Smooth muscle cell of the umbilical artery (primary cell): ENCODE measurements around the gene TMEM94. TPM values are rescaled to one million over a fixed set of nuclear protein-coding genes. Genes with fewer than 3 reads are reported as not detected.

Source experiments
- total RNA-seq: library from RNA; depleted of rRNA; stranded (reverse); fragments of >200 nt; gene quantifications from 2 replicates; pipeline ENCODE4 v1.2.3, GENCODE V29; 2014

Gene TMEM94
- 39.2 and 69.2 TPM in 2 replicates for total RNA-seq

GRCh38 chr17:75456417-75457046 lies at the start of gene TMEM94:
TMEM94 (plus strand) TSS chr17:75456635; CDS start chr17:75471906, 15,271 bp downstream.

GRCh38 chr17:75515496-75516254 lies 59.2 kb downstream of the TMEM94 start, which contains the start of gene CASKIN2:
CASKIN2 (minus strand) TSS chr17:75515537; CDS start chr17:75513804, 1,733 bp downstream.

GRCh38 chr17:75516255-75516618 lies 59.8 kb downstream of the TMEM94 start, which contains the start of gene TSEN54:
TSEN54 (plus strand) TSS chr17:75516528; CDS start chr17:75516561, 33 bp downstream.

GRCh38 chr17:75524970-75525805 lies 68.8 kb downstream of the TMEM94 start, which contains the start of gene LLGL2:
LLGL2 (plus strand) TSS chr17:75525697; CDS start chr17:75543427, 17,730 bp downstream.

Other genes with a start within 250 kb of the TMEM94 start
- 9.8 and 17.8 TPM in 2 replicates for gene GGA3, start 195.0 kb upstream of the TMEM94 start, total RNA-seq
- gene MRPS7, start 194.8 kb upstream of the TMEM94 start, total RNA-seq, result 28.9 and 32.4 TPM in 2 replicates
- gene MIF4GD, start 185.4 kb upstream of the TMEM94 start, total RNA-seq, result 5.6 and 6.2 TPM in 2 replicates
- 4.8 and 8.6 TPM in 2 replicates for gene SLC25A19, start 167.2 kb upstream of the TMEM94 start, total RNA-seq
- 83.1 and 102 TPM in 2 replicates for gene GRB2, start 51.0 kb upstream of the TMEM94 start, total RNA-seq
- gene CASKIN2, start 58.9 kb downstream of the TMEM94 start, total RNA-seq, result 6.5 and 11.2 TPM in 2 replicates
- gene TSEN54, start 59.9 kb downstream of the TMEM94 start, total RNA-seq, result 11.6 and 17.8 TPM in 2 replicates
- gene LLGL2, start 69.1 kb downstream of the TMEM94 start, total RNA-seq, result 0.74 and 1.2 TPM in 2 replicates
- gene MYO15B, start 131.2 kb downstream of the TMEM94 start, total RNA-seq, result 3.3 and 4.2 TPM in 2 replicates
- not detected in 2 replicates for gene SMIM5, start 176.8 kb downstream of the TMEM94 start, total RNA-seq
- 16.0 and 19.9 TPM in 2 replicates for gene RECQL5, start 210.5 kb downstream of the TMEM94 start, total RNA-seq
- 41.9 and 72.0 TPM in 2 replicates for gene SAP30BP, start 210.7 kb downstream of the TMEM94 start, total RNA-seq